ENCODE data around the gene DIS3.
"Not testable (repeated sequence)": the region's sequence is repeated elsewhere in the genome, so short reads cannot be mapped to it uniquely, and the experiment has no call there.

GRCh38 chr13:72806514-72806913 is 24.8 kb upstream of the DIS3 start:
- not testable (repeated sequence) for TF ChIP-seq SUZ12 (IDR thresholded peaks at IDR 0.05; ENCODE audit: extremely low read depth, insufficient read depth, insufficient read length); ZNF274 (IDR thresholded peaks at IDR 0.05; ENCODE audit: low read depth, low read length)

All from NT2/D1 (cell line).